ENCODE results near the gene NDUFS7. TPM values are rescaled to one million over a fixed set of nuclear protein-coding genes. Genes with fewer than 3 reads are reported as not detected.

Gene NDUFS7
- total and polyA plus RNA-seq, 9 of the 15 experiments (the other 6 are each of a cell fraction or from before 2014, with no cell fraction given) = 6.0 to 271 (median 60.6) TPM

DNA sequence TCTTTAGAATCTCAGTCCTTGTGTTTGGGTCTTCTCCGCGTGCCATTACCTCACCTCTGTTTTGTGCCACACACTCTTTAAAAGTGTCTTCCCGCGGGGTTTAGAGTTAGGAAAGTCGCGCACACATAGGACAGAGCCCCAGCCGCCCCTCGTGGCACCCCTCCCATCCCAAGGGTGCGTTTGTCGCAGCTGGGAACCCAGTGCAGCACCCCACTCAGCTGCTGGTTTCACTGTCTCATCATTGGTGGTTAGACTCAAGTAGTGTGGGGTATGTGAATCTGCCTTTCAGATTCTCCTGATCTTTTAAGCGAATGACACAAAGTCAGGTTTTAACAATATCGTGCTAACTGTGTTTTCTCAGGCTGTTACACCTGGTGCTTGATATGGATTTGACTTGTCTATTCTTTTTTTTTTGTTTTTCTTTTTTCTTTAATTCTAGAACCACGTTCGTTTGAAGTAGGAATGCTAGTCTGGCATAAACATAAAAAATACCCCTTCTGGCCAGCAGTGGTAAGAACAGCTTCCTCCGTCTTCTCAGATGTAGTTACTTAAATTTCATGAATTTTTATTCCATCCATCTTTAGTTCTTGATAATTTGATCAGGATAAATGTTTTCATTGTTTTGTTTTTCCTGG lies 19.5 kb upstream of the NDUFS7 start:
- in situ Hi-C loops (cut with MboI) (no loop called here), intact Hi-C loops (cut with micrococcal nuclease) (no loop called here)
- H3K9me1 ChIP-seq (ENCODE audit: control insufficient read depth, insufficient read depth, low read length) = no peaks in the 10 kb centered on the region
- peaks cover 4% of the 10 kb centered on the region; the same call in 1 of the 2 replicates for H4K20me1 ChIP-seq (replicated peaks; ENCODE audit: control insufficient read depth, insufficient read depth, low read length)
- WGBS (ENCODE audit: insufficient coverage, low coverage, missing lambda C conversion rate) = 94% methylated on average over 14 of the region's 15 CpGs
- H3K79me2 ChIP-seq (ENCODE audit: control insufficient read depth, insufficient read depth, low read length) = no peaks in the 10 kb centered on the region
- no peaks in the 10 kb centered on the region for H3K27me3 ChIP-seq (ENCODE audit: control insufficient read depth in 2 of 2, insufficient read depth in 2 of 2, low read length in 2 of 2)
- H3K36me3 ChIP-seq (ENCODE audit: control insufficient read depth, insufficient read depth, low read length) = peaks cover 93% of the 10 kb centered on the region
- CTCF ChIA-PET (ENCODE audit: low intra/inter-chr PET ratio) = no interaction called here
- H3K9ac ChIP-seq (ENCODE audit: insufficient read depth in 1 of 2, low read depth in 2 of 2, low read length in 2 of 2) = no peak overlapping the region
- POLR2A ChIA-PET = interaction anchor here (0.6 to 1.3 kb wide), 3 partner anchors 10 to 32 kb away, joined by 3 to 5 read pairs (median 4); a partner anchor contains a TSS
- no peak overlapping the region for H2AFZ ChIP-seq (ENCODE audit: low read depth, low read length)
- H3K9me3 ChIP-seq (replicated peaks; ENCODE audit: control insufficient read depth, insufficient read depth, low read depth, low read length) = no peaks in the 10 kb centered on the region
- no TSS peak for BruUV-seq (replicated peaks)
- no peak overlapping the region for H3K4me2 ChIP-seq (ENCODE audit: insufficient read depth, low read length)
- TF ChIP-seq GABPB2 (CRISPR knock-in tag; conservative IDR thresholded peaks at IDR 0.05) = no peak
- TF ChIP-seq XRCC5 (IDR thresholded peaks at IDR 0.05; ENCODE audit: low read depth, low read length) = no peak
- no peak for TF ChIP-seq ZNF324 (CRISPR knock-in tag; IDR thresholded peaks at IDR 0.05)
- TF ChIP-seq, protein P1, sequence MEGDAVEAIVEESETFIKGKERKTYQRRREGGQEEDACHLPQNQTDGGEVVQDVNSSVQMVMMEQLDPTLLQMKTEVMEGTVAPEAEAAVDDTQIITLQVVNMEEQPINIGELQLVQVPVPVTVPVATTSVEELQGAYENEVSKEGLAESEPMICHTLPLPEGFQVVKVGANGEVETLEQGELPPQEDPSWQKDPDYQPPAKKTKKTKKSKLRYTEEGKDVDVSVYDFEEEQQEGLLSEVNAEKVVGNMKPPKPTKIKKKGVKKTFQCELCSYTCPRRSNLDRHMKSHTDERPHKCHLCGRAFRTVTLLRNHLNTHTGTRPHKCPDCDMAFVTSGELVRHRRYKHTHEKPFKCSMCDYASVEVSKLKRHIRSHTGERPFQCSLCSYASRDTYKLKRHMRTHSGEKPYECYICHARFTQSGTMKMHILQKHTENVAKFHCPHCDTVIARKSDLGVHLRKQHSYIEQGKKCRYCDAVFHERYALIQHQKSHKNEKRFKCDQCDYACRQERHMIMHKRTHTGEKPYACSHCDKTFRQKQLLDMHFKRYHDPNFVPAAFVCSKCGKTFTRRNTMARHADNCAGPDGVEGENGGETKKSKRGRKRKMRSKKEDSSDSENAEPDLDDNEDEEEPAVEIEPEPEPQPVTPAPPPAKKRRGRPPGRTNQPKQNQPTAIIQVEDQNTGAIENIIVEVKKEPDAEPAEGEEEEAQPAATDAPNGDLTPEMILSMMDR (IDR thresholded peaks at IDR 0.05 in 2 of 3, conservative IDR thresholded peaks at IDR 0.05 in 1 of 3; ENCODE audit: insufficient read depth in 2 of 3, low read depth in 1 of 3, low read length in 3 of 3) = 0 out of 6 replicates have a peak, but pooled peaks of 1 of the 3 experiments have one; percentile 5
- TF ChIP-seq KLF16 (IDR thresholded peaks at IDR 0.05) = no peak
- TF ChIP-seq ASH1L (IDR thresholded peaks at IDR 0.05; ENCODE audit: borderline replicate concordance, low read depth, partially characterized antibody) = no peak
- no peak for TF ChIP-seq ZNF146 (CRISPR knock-in tag; IDR thresholded peaks at IDR 0.05; ENCODE audit: unreplicated experiment)
- no peak for TF ChIP-seq ZNF197 (CRISPR knock-in tag; IDR thresholded peaks at IDR 0.05; ENCODE audit: low read depth)
- ATAC-seq (no peak), DNase-seq (ENCODE audit: extremely low read depth in 1 of 4, low spot score in 3 of 4) (no peak), FAIRE-seq (no peak)
- H3K4me1 ChIP-seq (replicated peaks in 1 of 2; ENCODE audit: control insufficient read depth in 2 of 2, insufficient read depth in 2 of 2, low read length in 2 of 2) = peaks cover 12 to 52% of the 10 kb centered on the region in 2 experiments
- no peak overlapping the region for H3K27ac ChIP-seq (ENCODE audit: extremely low read depth, low read depth, low read length)
- no peak overlapping the region for H3K4me3 ChIP-seq
